ENCODE results near the gene SLC35E1.

SLC35E1 gene

DNA sequence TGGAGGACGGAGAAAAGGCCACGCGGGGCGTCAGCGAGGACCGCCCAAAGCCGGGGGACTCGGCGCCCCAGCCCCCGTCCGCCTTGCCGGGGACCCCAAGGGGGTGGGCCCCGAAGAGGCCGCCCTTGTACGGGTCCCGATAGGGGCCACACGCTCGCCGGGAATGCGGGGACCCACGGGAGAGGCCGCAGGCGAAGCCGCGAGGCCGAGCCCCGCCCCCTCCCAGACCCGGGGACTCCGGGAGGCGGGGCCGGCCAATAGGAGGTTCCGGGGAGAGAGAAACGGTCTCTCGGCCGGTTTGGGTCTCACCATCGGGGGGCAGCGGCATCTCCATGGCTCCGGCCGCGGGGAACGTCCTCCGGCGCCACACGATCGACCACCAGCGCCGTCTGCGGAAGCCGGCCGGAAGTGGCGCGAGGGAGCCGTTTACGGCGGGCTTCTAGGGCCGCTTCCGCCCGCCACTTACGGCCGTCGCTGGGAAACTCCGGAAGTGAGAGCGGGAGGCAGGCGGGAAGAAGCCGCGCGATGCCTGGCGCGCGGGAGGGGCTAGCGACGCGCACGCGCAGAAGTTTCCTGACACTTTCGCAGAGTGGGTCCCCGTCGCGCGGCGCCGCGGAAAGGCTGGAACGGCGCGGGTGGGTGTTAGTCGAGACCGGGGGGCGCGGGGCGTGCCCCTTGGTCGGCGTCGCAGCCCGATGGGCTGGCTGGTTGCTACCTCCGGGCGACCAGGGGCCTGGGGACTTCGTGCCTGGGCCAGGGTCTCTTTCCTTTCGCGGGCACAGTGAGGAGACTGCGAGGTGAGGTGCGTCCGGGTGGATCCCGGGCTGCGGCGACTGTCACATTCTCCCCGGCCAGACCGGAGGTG is 29.9 kb downstream of the SLC35E1 start, which contains the start of gene CHERP:
Gene CHERP (minus strand): TSS at position 393 of the 865 bp plus-strand sequence. CDS start 59 bp downstream, at position 334.
- DNase-seq = peak; percentile 96

DNA sequence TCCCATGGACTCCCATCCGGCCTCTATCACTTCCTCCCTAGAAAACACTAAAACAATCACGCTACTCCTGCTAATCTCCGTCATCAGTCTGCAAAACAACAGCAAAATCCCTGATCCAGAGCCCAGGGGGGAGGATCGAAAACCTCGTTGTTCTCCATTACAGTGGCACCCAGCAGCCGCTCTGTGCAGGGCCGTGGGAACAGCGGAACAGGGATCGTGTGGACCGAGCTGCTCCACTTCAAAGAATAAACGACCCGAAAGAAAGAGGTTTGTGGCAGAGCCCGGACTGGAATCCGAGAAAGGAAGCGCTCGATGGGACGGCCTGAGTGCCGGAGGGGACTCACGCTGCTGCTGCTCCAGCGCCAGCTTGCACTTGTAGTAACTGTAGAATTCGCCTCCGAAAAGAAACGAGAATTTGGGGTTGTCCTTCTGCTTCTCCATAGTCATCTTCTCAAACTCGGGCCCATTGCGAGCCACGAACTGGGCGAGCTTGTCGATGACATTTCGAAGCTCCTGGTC is 30.6 kb downstream of the SLC35E1 start:
- peak; percentile 29 for DNase-seq

DNA sequence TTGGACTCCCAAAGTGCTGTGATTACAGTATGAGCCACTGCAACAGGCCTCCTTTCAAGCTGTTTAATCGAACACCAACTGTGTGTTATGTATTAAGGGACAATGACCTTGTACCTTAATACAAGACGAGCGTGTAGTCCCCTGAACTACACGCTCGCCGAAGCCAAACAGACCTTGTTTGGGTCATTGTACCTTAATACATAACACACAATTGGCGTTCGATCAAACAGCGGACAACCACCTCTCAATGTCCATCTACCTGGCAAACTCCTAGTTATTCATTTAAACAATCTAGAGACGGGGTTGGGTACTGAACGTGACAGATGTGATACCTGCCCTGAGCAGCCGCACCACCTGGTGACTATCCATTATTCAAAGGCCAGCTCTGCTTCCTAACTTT is 31.3 kb downstream of the SLC35E1 start:
- no peak for DNase-seq

DNA sequence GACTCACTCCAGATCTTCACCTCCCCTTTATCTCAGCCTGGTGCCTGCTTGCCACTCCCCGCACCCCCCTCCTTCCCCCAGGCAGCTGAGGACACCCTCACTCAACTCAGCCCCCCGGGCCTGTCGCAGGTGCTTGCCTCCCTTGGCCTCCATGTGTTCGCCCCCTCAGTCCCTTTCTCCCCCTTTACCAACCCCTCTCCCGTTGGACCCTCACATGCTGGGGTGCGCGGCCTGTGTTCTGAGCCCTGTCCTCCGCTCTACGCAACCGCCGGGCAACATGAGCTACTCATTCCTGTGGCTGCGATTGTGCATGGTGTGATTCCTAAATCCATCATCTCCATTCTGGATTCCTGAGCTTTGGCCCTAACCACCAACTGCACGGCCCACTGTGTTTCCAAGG is 35.1 kb downstream of the SLC35E1 start:
- DNase-seq = no peak

DNA sequence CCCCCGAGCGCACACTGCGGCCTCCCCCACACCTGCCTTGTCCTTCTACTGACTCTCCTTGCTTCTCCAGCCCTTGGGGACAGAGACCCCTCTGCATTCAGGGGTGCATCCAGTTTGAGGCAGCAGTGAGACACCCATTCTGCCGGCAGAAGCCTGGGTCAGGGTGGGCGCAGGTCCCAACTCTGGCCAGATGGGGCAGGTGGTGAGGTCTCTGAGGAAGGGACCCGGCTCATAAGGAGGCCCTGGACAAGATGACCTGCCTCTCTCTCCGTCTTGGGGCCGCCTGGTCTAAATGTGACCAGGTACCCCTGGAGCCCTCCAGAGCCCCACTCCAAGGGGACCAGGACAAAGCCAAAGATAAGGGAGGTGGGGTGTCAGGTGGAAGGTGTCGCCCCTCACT is 36.1 kb downstream of the SLC35E1 start:
- DNase-seq = no peak

DNA sequence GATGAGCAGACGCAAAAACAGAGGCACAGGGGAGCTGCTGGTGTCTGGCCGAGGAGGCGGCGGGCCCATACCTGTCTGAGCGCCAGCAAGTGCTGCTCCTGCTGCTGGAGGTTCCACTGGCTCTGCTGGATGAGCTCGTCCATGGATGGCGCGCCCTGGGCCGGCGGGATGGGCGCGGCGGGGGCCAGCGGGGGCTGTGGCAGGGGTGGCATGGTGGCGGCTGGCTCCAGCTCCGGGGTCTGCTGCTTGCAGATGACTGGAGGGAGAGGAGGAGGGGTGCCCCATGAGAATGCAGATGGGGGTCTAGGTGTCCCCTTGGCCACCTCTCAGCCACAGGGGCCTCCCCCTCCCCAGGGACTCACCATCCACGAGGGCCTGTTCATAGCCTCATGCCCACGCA is 36.8 kb downstream of the SLC35E1 start:
- no peak for DNase-seq

DNA sequence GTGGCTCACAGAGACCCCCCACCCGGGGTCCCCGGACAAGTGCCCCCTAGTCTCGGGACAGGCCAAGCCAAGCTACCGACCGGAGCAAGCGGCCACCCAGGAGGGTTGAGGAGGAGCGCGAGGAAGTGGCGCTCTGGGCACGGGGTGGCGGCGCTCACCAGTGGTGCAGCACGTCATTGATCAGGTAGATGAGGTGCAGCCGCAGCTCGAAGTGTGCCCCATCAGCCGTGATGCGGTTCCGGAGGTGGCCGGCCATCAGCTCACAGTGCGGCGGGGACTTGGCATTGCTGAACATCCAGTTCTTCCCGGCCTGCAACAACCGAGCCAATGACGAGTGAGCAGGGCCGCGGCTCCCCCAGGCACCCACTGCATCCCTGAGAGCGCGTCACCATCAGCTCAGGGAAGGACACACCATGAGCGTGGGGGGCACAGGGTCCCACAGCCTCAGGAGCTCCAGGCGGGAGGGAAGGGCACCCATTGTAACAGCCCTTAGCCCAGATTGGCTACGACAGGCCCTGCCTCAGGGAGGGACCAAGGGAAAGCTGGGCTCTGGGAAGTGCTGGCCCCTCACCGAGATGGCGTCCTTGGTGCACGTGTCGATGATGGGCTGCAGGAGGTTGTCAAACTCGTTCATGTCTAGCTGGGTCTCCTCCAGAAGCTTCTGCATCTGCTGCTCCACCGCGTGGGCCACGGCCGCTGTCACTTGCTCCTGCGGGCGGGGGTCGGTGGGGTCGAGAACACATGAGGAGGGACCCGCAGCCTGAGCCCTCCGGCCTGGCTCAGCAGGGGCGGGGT is 39.6 kb downstream of the SLC35E1 start:
- no peak for DNase-seq

DNA sequence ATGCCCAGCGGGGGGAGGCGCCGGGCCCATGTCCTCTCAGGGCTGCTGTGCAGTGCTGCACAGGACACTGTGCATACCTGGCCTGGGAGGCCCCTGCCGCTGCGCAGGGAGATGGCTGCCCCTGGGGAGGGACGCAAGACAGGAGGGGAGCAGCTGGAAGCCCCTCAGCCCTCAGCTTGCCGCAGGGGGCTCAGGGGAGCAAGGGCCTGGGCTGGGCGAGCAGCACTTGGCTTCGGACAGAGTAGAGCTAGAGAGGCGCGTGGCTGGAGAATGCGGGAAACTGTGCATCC is 40.9 kb downstream of the SLC35E1 start:
- no peak for DNase-seq

DNA sequence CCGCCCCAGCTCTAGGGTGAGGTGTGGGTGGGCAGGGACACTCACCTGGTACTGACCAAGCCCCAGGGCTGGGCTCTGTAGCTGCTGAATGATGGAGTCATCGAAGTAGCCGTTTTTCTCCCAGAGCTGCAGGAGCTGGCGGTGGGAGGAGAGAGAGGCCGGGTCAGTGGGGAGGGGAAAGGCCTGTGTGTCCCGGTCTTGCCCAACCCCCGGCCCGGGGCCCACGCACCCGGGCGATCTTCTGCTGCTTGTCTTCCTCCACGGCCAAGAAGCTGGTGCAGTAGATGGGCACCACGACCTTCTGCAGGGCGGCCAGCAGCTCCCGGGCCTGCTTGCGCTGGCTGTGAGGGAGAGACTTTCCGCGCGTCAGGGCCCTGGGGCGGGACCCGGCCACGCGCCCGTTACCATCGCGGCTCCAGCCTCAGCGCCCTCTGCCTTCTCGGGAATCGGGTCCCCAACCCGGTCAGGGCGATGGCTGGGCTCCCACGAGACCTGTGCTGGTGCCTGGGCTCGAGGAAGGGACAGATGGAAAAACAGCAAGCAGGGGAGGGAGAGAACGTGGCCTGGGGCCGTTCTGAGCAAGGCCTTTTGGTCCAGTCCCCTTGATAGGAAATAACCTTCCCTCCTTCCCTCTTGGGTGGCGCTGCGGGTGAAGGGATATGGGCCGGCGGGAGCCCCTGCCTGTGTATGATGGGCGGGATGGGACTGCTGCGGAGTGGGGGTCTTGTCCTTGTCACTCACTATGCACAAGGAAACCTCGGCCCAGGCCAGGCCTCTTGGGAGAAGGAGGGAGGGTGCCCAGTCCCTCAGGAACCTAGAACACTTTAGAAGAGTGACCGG is 41.5 kb downstream of the SLC35E1 start:
- DNase-seq = no peak

DNA sequence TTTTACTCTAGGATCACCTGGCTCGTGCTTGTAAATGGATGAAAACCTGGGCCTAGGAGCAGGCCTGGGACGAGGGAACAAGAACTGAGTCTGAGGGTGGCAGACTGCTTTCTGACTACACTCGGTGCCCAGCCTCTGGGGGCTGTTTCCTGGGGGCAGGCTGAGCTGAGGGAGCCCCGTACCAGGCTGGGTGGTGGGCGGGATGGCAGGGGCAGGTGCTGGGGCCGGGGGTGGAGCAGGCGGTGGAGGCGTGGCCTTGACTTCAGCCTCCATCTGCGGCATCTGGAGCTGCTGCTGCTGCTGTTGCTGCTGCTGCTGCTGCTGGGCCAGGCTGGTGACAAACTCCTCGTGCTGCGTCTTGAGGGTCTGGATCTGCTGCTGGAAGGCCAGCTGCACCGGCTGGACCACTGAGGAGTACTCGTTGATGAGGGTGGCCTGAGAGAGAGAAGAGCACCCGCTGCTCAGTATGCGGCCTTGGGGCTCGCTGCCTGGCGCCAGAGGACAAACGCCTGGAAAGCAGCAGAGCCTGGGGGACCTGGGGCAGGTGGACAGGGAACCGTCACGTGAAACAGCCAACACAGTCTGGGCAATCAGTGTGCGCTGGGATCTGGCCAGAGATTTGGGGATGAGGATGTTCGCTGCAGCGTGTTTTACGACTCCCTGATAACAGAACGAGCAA is 42.6 kb downstream of the SLC35E1 start:
- no peak for DNase-seq

DNA sequence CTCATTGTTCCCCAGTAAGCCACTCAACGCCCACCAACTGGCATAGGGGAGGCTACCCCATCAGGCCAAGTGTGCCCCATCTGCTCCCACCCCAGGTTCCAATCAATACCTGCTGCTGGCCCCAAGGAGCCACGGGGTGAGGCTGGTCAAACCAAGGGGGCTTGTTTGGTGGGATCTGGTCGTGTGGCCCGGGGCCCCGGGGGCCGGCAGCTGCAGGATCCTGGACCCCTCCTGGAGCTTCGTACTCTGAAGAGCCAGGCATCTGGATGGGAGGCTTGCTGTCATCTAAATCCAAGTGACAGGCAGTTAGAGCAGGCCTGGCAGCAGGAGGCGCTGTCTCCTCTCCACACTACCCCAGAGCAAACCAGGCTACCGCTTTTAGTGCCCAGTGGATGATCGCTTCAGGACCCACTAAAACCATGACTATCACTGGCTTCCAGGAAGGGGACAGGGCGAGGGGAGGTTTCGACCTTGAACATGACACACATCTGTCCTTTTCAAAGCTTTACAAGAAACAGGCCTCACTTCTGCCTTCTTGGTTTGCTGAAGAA is 44.2 kb downstream of the SLC35E1 start:
- peak; percentile 57 for DNase-seq

DNA sequence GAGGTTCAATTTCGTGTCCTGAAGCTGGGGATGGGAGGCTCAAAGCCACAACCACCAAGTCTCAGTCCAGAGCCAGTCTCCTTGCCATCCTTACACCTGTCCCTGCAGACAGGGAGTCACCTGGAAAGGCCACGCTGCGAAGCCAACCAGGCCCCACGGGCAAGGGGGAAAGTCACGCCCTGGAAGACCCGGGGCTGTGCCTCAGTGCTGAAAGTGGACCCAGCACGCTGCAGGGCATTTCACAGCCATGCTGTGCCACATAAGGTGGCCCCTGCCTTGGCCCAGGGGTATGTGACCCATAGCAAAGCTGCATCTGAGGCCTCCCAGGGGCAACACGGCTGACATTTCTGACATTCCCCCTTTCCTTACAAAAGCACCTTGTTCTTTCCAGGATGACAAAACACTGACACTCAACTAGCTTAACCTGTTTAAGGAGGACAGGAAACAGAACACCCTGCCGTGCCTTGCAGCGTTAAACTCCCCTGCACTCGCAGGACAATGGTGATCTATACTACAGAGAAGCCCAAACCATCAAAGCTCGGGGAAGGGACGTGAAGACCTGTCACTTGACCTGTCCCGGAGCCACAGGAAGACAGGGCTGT is 44.8 kb downstream of the SLC35E1 start:
- DNase-seq = no peak

DNA sequence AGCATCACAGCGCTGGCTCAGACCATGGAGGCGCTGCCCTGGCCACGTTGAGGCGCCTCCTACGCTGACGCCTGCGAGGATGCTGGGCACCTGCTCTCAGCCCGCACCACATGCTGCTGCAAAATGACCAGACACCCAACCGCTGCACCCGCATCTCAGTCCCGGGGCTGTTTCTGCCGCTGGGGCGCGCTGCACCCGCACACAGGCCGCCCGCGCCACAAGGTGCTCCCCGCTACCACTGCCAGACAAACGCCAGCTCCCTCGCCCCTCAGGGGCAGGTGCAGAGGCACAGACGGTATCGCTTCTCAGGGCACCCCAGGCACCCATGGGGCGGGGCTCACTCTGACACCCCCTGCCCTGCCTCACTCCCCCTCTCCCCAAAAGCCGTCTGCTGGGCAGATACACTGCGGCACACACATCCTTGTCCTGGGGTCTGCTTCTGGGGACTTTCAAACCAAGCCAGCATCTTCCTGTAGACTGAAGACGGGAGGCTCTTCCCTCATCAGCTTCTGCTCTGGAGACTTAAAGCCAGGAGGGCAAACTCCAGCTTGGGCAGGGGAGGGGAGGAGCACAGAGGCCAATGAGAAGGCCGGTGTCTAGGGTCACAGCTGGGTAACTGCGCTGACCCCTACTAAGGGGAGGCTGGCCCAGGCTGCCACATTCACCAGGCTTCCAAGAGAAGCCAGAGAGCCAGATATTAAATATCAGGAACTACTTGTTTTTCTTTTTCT is 46.3 kb downstream of the SLC35E1 start:
- no peak for DNase-seq

DNA sequence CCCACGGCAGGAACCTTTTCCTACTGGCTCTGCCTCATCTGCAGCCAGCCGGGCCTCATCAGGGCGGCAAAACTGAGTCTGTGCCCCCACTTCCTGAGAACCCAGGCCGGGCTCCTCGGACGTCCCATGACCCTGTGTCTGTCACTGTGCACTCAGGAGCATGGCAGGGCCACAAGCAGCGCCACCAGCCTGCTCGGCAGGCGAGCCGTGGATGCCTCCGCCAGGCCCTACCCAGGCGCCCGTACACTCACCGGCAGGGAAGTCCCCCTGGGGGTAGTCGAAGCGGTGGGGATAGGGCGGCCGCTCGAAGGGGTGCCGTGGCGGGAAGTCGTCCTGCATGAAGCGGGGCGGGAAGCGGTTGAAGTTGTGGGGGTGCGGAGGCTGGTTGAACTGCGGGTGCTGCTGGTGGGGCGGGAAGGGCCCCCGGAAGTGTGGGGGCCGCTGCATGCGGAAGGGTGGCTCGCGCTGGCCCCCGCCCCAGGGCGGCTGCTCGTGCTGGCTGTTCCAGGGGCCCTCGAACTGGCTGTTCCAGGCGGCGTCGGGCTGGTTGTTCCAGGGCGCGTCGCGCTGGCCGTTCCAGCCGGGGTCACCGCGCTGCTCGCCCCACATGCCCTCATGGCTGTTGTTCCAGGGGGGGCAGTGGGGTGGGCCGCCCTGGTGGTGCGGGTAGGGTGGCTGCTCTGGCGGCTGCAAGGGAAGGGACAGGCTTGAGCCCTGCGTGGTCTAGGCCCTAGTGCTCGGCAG is 47.1 kb downstream of the SLC35E1 start:
- DNase-seq = no peak

DNA sequence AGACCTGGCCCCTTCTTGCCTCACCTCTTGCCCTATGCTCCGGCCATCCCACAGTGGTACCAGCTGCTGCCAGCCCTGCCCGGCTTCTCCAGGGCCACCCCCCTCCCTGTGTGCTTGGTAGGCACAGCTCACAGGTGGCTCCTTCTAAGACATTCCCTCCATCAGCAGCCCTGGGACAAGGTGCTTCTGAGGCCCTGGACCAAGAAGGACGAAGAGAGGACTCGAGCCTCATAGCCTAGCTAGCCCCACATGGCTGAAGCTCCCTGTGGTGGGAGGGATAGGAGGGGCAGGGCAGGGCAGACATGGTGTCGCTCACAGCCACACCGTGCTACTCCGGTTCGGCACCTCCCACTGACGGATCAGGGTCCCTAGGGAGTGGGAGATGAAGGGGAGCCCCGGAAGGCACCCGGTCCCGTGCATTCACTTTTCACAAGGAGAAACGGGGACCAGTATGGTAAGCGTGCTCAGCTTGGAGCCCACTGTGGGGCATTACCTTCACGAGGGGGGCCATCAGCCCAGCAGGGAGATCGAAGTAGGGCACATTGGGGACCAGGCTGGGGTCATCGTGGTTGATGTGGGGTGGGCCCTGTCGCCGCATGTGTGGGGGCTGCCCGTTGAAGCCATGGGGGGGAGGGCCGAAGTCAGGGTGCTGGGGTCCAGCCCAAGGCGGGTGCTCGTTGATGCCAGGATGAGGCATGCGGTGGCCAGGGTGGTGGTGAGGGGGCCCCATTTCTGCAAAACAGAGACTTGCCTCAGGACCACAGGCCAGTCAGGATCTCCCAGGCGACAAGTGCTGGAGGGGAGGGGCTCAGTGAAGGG is 49.4 kb downstream of the SLC35E1 start:
- DNase-seq = no peak

DNA sequence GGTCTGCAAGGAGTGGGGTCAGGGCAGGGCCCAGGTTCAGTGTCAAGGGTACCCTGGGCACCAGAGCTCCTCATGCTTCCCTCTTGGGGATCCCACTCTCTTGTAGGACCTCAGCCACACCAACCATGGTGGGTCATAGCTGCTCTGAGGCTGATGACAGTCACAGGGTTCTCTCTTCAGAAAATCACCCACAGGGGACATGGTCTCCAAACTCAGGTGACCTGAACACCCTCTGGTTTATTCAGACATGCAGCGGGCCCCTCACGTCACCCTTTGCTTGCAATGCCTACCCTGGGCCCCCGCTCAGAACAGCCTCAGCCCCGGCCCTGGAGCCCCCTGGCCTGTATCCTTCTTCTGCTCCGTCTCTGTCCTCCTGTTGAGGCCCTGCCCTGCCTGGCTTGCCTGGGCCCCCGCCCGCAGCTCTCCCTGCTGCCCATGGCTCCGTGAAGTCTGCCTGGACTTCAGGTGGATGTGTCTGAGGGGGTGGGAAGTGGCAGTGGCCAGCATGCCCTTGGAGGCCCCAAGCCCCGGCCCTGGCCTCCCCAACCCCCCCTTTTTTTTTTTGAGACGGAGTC is 50.4 kb downstream of the SLC35E1 start:
- no peak for DNase-seq

DNA sequence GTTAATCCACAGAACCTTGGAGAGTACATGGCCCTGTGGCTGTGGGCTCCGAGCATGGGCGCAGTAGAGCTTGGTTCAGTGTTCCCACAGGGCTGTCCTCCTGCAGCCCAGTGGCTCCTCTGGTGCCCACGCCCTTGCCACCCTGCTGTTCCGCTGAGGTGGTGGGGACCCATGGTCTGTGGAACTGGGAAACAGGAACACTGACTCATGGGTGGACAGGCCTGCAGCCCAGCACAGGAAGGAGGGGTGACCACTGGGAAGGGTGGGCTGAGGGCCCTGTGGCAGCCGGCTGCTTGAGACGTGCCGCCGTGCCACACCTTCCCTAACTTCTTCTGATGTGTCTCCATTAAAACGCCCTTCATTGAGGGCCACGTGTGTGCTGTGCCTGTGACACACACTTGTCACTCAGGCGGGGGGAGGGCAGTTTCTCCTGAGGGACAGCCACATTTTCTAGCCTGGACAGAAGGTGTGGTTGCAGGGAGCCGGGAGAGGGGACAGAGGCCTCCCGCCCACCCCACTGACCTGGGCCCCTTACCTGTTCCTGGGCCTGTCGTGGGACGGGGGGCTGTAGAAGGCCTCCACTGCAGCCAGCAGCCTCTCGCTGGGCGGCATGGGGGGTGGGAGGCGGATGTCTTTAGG is 51.1 kb downstream of the SLC35E1 start:
- no peak for DNase-seq

Measured in activated CD4-positive, alpha-beta T cell treated with anti-CD3 and anti-CD28 coated beads for 48 hours (primary cell).